Measurements from ENCODE around the gene GABARAP.
"Not testable (repeated sequence)": the region's sequence is repeated elsewhere in the genome, so short reads cannot be mapped to it uniquely, and the experiment has no call there.

GABARAP gene

GRCh38 chr17:7260651-7261378 lies 18.6 kb upstream of the GABARAP start:
- DNase-seq (ENCODE audit: low read depth) = no peak

GRCh38 chr17:7260151-7260550 lies 17.9 kb upstream of the GABARAP start:
- DNase-seq (ENCODE audit: low read depth) = no peak

DNA sequence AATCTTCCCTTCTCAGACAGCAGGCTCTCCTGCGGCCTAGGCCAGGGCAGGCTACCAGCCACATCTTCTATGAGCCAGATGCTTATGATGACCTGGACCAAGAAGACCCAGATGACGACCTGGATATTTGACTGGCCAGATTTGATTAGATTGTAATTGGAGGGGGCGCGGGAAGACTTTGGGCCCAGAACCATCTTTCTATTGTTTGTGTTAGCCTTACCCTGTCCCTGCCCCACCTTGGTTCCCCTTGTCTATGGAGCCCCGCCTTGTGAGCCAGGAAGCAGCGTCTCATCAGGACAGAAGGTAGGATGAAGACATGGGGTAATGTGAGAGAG lies 17.3 kb upstream of the GABARAP start:
- DNase-seq (ENCODE audit: low read depth) = no peak

DNA sequence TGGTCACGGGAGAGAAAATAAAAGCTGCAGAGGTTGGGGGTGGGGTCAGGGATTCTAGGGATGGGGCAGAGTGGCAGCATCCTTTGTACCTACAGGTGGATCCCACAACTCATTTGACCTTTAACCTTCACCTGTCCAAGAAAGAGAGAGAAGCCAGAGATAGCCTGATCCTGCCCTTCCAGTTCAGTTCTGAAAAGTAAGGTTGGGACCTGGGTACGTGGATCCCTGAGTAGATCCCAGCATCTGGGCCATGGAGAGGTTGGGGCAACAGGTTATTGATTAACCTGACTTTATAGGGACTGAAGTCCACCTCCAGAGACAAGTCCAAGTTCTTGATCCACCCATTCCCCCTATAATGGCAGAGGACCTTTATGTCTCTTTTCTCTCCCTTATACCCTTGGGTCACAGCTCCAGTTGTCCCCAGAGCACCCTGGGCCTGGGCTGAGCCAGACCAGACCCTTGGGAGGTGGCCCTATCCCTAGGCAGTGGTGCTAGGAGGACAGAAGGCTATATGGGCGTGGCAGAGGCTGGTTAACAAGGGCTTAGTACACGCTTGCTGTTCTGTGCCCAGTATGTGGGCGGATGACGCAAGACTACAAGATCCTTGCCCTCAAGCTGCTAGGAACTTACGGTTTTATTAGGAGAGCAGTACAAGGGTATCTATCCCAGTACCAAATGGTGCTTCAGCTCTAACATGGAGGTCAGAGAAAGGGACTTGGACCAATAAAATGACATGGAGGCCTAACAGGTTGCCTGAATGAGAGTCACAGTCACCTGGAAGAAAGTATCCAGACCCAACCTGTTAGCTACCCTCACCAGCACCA lies 16.7 kb upstream of the GABARAP start:
- no peak for DNase-seq (ENCODE audit: low read depth)

- DNase-seq (ENCODE audit: low read depth) = no peak
These were observed 14.7 kb upstream of the GABARAP start for GRCh38 chr17:7256766-7257456.

DNA sequence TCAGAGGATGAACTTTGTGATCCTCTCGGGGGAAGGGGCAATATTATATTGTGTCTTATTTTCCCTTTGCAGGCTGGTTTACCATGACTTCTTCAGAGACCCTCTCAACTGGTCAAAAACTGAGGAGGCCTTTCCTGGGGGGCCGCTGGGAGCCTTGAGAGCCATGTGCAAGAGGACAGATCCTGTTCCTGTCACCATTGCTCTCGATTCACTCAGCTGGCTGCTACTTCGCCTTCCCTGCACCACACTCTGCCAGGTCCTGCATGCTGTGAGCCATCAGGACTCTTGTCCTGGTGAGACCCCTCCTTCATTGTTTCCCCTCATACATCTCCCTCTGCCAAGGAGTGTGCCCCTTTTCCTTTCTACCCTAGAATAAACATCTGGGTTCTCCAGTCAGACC lies 12.3 kb upstream of the GABARAP start:
- no peak for DNase-seq (ENCODE audit: low read depth)

- no peak for DNase-seq (ENCODE audit: low read depth)
These were observed 10.8 kb upstream of the GABARAP start for GRCh38 chr17:7253082-7253481.

- peak; percentile 81 for DNase-seq (ENCODE audit: low read depth)
These were observed 10.2 kb upstream of the GABARAP start, which contains the start of gene ELP5 for GRCh38 chr17:7252176-7253043. TSS of gene ELP5 (plus strand) at chr17:7252215. CDS start at chr17:7252551, 336 bp downstream.

- peak; percentile 98 for DNase-seq (ENCODE audit: low read depth)
These were observed 9.5 kb upstream of the GABARAP start, which contains the start of gene CTDNEP1 for GRCh38 chr17:7251661-7252175. TSS of gene CTDNEP1 (minus strand) at chr17:7251734. CDS start at chr17:7251296, 438 bp downstream.

- DNase-seq (ENCODE audit: low read depth) = no peak
These were observed 8.7 kb upstream of the GABARAP start for GRCh38 chr17:7250695-7251627.

- DNase-seq (ENCODE audit: low read depth) = no peak
These were observed 7.6 kb upstream of the GABARAP start for GRCh38 chr17:7249830-7250229.

- DNase-seq (ENCODE audit: low read depth) = no peak
These were observed 7.0 kb upstream of the GABARAP start for GRCh38 chr17:7249214-7249613.

- no peak for DNase-seq (ENCODE audit: low read depth)
These were observed 6.5 kb upstream of the GABARAP start for GRCh38 chr17:7248796-7249195.

GRCh38 chr17:7246779-7247178 lies 4.5 kb upstream of the GABARAP start:
- DNase-seq (ENCODE audit: low read depth) = no peak

- not testable (repeated sequence) for DNase-seq (ENCODE audit: low read depth)
These were observed 1.6 kb upstream of the GABARAP start for GRCh38 chr17:7243838-7244237.

- no peak for DNase-seq (ENCODE audit: low read depth)
These were observed 1.1 kb upstream of the GABARAP start for GRCh38 chr17:7243453-7243729.

- DNase-seq (ENCODE audit: low read depth) = peak; percentile 88
These were observed 636 bp upstream of the GABARAP start for GRCh38 chr17:7242717-7243452.

DNA sequence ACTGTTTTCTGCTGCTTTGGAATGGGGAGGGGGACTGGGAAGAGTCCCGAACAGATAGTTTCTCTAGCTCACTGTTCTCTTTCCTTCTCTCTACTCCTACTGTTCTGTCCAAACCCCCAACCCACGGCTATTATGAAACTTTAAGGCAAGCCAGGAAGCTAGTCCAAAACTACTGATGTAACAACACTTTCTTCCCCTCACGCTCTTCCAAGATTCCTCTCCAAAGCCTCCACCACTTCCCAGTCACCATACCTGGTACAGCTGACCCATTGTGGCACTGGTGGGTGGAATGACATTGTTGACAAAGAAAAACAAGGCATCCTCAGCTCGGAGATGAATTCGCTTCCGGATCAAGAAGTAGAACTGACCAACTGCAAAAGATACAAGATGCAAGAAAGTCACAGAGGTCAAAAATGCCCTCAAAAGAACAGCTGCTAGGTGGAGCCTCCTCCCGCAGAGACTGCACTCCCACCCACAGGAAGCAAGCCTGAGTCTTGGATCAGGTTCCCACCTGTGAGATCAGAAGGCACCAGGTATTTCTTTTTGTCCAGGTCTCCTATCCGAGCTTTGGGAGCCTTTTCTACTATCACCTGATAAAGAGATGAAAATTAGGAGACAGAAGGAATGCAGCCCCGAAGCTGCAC lies 1.0 kb downstream of the GABARAP start:
- DNase-seq (ENCODE audit: low read depth) = no peak

DNA sequence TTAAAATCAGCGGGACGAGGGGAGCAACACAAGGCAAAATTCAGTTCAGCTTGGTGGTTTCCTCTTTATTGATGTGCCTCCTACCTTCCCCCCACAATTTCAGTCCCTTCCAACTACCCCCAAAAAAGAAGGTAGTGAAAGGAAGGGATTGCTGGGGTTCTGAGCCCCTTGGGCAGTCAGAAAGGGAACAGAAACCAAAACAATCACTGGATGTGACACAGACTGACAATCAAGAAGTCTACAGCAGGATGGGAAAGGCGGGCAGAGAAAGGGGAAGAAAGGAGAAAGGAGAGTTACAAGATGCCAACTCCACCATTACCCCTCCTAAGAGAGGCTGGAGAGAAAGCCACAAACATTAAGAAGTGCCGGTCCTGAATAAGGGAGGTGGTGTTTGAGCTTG lies 1.9 kb downstream of the GABARAP start:
- DNase-seq (ENCODE audit: low read depth) = no peak

Measured in stimulated activated CD8-positive, alpha-beta memory T cell treated with anti-CD3 and anti-CD28 coated beads, Interleukin-4, amount 100 ng/mL, for 24 hours (primary cell).